Prostate gland (tissue), 2 donors: ENCODE results near the gene TNRC6B. TPM values are rescaled to one million over a fixed set of nuclear protein-coding genes. Genes with fewer than 3 reads are reported as not detected.

Source experiments
- DNase-seq: peaks from one replicate; pipeline ENCODE4 v3.0.0-alpha.2; 2019; ENCODE audit warnings: low spot score
- H3K27ac ChIP-seq, 2 donors: fragments of 200-600 bp; sonication (generic); 2 replicates each; pipeline ENCODE4 v1.5.1; 2017 to 2019
- H3K27me3 ChIP-seq: fragments of 200-600 bp; sonication (generic); replicated peaks from 2 replicates; pipeline ENCODE4 v1.5.1; 2019; ENCODE audit not compliant: insufficient read depth
- H3K36me3 ChIP-seq, 2 donors: fragments of 200-600 bp; sonication (generic); 1 replicate in 1 of 2; 2 replicates in 1 of 2; pipeline versions ENCODE4 v1.5.1 to v1.8.1; 2017 to 2019
- H3K4me1 ChIP-seq: fragments of 200-600 bp; sonication (generic); replicated peaks from 2 replicates; pipeline ENCODE4 v1.5.1; 2019
- H3K4me3 ChIP-seq, 2 donors: fragments of 200-600 bp; sonication (generic); 2 replicates each; pipeline ENCODE4 v1.5.1; 2017 to 2019
- H3K9me3 ChIP-seq: fragments of 200-600 bp; sonication (generic); 2 replicates; pipeline ENCODE4 v1.5.1; 2017
- CTCF ChIP-seq, 4 experiments: fragments of 200-600 bp in 2 of 4; fragments of 450-650 bp in 2 of 4; sonication (generic) in 2 of 4; IDR thresholded peaks; 1 replicate in 3 of 4; 2 replicates in 1 of 4; pipeline ENCODE4 v1.5.1; 2016 to 2019; ENCODE audit warnings: antibody characterized with exemption in 4 of 4, mild to moderate bottlenecking in 2 of 4, moderate library complexity in 2 of 4
- POLR2A ChIP-seq: fragments of 450-650 bp; IDR thresholded peaks from one replicate; pipeline ENCODE4 v1.6.1; 2016; ENCODE audit warnings: antibody characterized with exemption, mild to moderate bottlenecking
- POLR2AphosphoS5 ChIP-seq: sonication (generic); formaldehyde crosslinking; IDR thresholded peaks from one replicate; pipeline ENCODE4 v1.6.1; 2017; ENCODE audit warnings: antibody characterized with exemption
- WGBS: methylation state at CpG from one replicate; pipeline ENCODE4 v1.1.5; 2018; 5-methylcytosine and 5-hydroxymethylcytosine counted together
- intact Hi-C: fragments of 100-400 bp; cut with DNase I; formaldehyde crosslinking; loops from one replicate; pipeline ENCODE4 v1.14.2; 2022
- total RNA-seq, 2 donors: library from RNA; depleted of rRNA; stranded (reverse); fragments of >200 nt; gene quantifications; one replicate each; pipeline ENCODE4 v1.1.0, GENCODE V29; 2016

Gene TNRC6B
- total RNA-seq, 2 donors from 2014 or later = 43.8 to 118 TPM

GRCh38 chr22:40329466-40329865 is 151.7 kb downstream of the TNRC6B start:
- no peak for DNase-seq
- 80% methylated on average over 9 of the region's 9 CpGs for WGBS
- TF ChIP-seq CTCF (IDR thresholded peaks at IDR 0.05) = no peak
- no peak for TF ChIP-seq POLR2AphosphoS5
- no peak for TF ChIP-seq POLR2A
- H3K27me3 ChIP-seq = no peaks in the 10 kb centered on the region
- H3K9me3 ChIP-seq = no peaks in the 10 kb centered on the region
- H3K27ac ChIP-seq = no peak overlapping the region
- peaks cover 7% of the 10 kb centered on the region for H3K4me1 ChIP-seq
- H3K36me3 ChIP-seq = no peaks in the 10 kb centered on the region
- intact Hi-C loops = no loop called here
- H3K4me3 ChIP-seq = no peak overlapping the region

- Histone ChIP-seq H3K27ac (no peak overlapping the region), H3K9me3 (no peaks in the 10 kb centered on the region), H3K36me3 (no peaks in the 10 kb centered on the region), H3K4me1 (peaks cover 7% of the 10 kb centered on the region), H3K4me3 (no peak overlapping the region), H3K27me3 (no peaks in the 10 kb centered on the region)
- DNase-seq = no peak
- WGBS = 83% methylated on average over 4 of the region's 4 CpGs
- intact Hi-C loops = no loop called here
- no peak for TF ChIP-seq POLR2A
- TF ChIP-seq CTCF (IDR thresholded peaks at IDR 0.05) = no peak
- no peak for TF ChIP-seq POLR2AphosphoS5
Measured at GRCh38 chr22:40330086-40330485, 152.4 kb downstream of the TNRC6B start.

- Histone ChIP-seq H3K36me3 (no peaks in the 10 kb centered on the region), H3K27me3 (no peaks in the 10 kb centered on the region), H3K9me3 (no peaks in the 10 kb centered on the region), H3K27ac (no peak overlapping the region), H3K4me1 (peaks cover 7% of the 10 kb centered on the region), H3K4me3 (no peak overlapping the region)
- intact Hi-C loops = no loop called here
- DNase-seq = no peak
- WGBS = 90% methylated on average over 10 of the region's 10 CpGs
- TF ChIP-seq POLR2AphosphoS5 = no peak
- no peak for TF ChIP-seq POLR2A
- TF ChIP-seq CTCF (IDR thresholded peaks at IDR 0.05) = no peak
Measured at GRCh38 chr22:40330615-40331014, 152.9 kb downstream of the TNRC6B start.

GRCh38 chr22:40331706-40332105 is 154.0 kb downstream of the TNRC6B start:
- Histone ChIP-seq H3K9me3 (no peaks in the 10 kb centered on the region), H3K36me3 (no peaks in the 10 kb centered on the region), H3K4me1 (peaks cover 5% of the 10 kb centered on the region), H3K27me3 (no peaks in the 10 kb centered on the region), H3K27ac (no peak overlapping the region), H3K4me3 (no peak overlapping the region)
- DNase-seq = no peak
- 70% methylated on average over 4 of the region's 4 CpGs for WGBS
- intact Hi-C loops = no loop called here
- TF ChIP-seq POLR2A (no peak), CTCF (IDR thresholded peaks at IDR 0.05) (no peak), POLR2AphosphoS5 (no peak)

- WGBS = 37% methylated on average over 9 of the region's 9 CpGs
- no peak for TF ChIP-seq POLR2AphosphoS5
- no peak for TF ChIP-seq POLR2A
- TF ChIP-seq CTCF (IDR thresholded peaks at IDR 0.05) = no peak
- no peak for DNase-seq
- no peaks in the 10 kb centered on the region for H3K36me3 ChIP-seq
- H3K27me3 ChIP-seq = no peaks in the 10 kb centered on the region
- no peak overlapping the region for H3K4me3 ChIP-seq
- intact Hi-C loops = no loop called here
- H3K27ac ChIP-seq = no peak overlapping the region
- no peaks in the 10 kb centered on the region for H3K9me3 ChIP-seq
- H3K4me1 ChIP-seq = no peaks in the 10 kb centered on the region
Measured at GRCh38 chr22:40332319-40332781, 154.6 kb downstream of the TNRC6B start.
